SU-DHL-6 (cell line): ENCODE data around the gene ANP32B.

Source experiments
- CTCF ChIP-seq: fragments of 200-600 bp; sonication (generic); IDR thresholded peaks from one replicate; pipeline ENCODE4 v1.5.1; 2017; ENCODE audit warnings: antibody characterized with exemption, mild to moderate bottlenecking, low read length, moderate library complexity; ENCODE audit not compliant: insufficient read depth, poor library complexity, severe bottlenecking
- EZH2phosphoT487 ChIP-seq: fragments of 200-600 bp; sonication (generic), shearing (Covaris generic); conservative IDR thresholded peaks from 2 replicates; pipeline ENCODE4 v1.6.1; 2018; ENCODE audit warnings: mild to moderate bottlenecking, antibody characterized with exemption, low read length, moderate library complexity, mixed read lengths

GRCh38 chr9:97985058-97985861 lies 2.1 kb downstream of the ANP32B start:
- TF ChIP-seq CTCF = no peak
- no peak for TF ChIP-seq EZH2phosphoT487
